GM12878 (cell line): Measurements from ENCODE around the gene NOP56. TPM values are rescaled to one million over a fixed set of nuclear protein-coding genes. Genes with fewer than 3 reads are reported as not detected.

Experiments used
- ATF7 ChIP-seq: fragments of 450-650 bp; IDR thresholded peaks from 2 replicates; pipeline ENCODE4 v1.6.1; 2016; ENCODE audit warnings: low read depth, mild to moderate bottlenecking
- CHD4 ChIP-seq: fragments of 200-600 bp; sonication (generic); IDR thresholded peaks from 2 replicates; pipeline ENCODE4 v1.6.1; 2016; ENCODE audit warnings: mild to moderate bottlenecking
- IKZF2 ChIP-seq, 2 experiments: fragments of 450-650 bp; IDR thresholded peaks; 2 replicates each; pipeline ENCODE4 v1.6.1; 2017; ENCODE audit warnings: mild to moderate bottlenecking in 2 of 2, moderate library complexity in 2 of 2
- JUND ChIP-seq: IDR thresholded peaks from 2 replicates; pipeline ENCODE4 v1.6.1; 2012; ENCODE audit warnings: low read depth, mild to moderate bottlenecking, low read length, improper control_type of control experiment, moderate library complexity
- KLF5 ChIP-seq: fragments of 450-650 bp; IDR thresholded peaks from 2 replicates; pipeline ENCODE4 v1.6.1; 2014; ENCODE audit warnings: mild to moderate bottlenecking; ENCODE audit not compliant: partially characterized antibody
- MTA3 ChIP-seq: IDR thresholded peaks from 2 replicates; pipeline ENCODE4 v1.6.1; 2012; ENCODE audit warnings: low read length, inconsistent platforms, borderline replicate concordance
- NRF1 ChIP-seq: conservative IDR thresholded peaks from 2 replicates; pipeline ENCODE4 v1.6.1; 2011; ENCODE audit warnings: mild to moderate bottlenecking, low read depth, low read length, improper control_type of control experiment
- SREBF1 ChIP-seq: IDR thresholded peaks from 2 replicates; pipeline ENCODE4 v1.6.1; 2012; ENCODE audit warnings: mild to moderate bottlenecking, low read length
- STAT3 ChIP-seq: IDR thresholded peaks from 2 replicates; pipeline ENCODE4 v1.6.1; 2011; ENCODE audit warnings: low read depth, low read length, improper control_type of control experiment
- TBL1XR1 ChIP-seq: IDR thresholded peaks from 2 replicates; pipeline ENCODE4 v1.6.1; 2012; ENCODE audit warnings: low read depth, low read length, improper control_type of control experiment
- ZNF217 ChIP-seq: fragments of 450-650 bp; IDR thresholded peaks from 2 replicates; pipeline ENCODE4 v1.6.1; 2017; ENCODE audit warnings: antibody characterized with exemption, mild to moderate bottlenecking
- polyA plus RNA-seq, 11 experiments: library from polyadenylated mRNA; depleted of rRNA in 4 of 11; unstranded in 6 of 11; stranded (reverse) in 5 of 11; fragments of >200 nt; fragmentation: Nextera tagmentation in 4 of 11; fragmentation: Illumina TruSeq in 1 of 11; extraction: Ambion mirVana in 4 of 11; extraction: Trizol in 1 of 11; gene quantifications; 1 replicate in 1 of 11; 2 replicates in 10 of 11; pipeline versions ENCODE4 v1.2.1 to v1.2.3, GENCODE V29; 2011 to 2016; ENCODE audit warnings: inconsistent platforms in 2 of 11, missing spikeins in 2 of 11, low read depth in 1 of 11
- total RNA-seq, 4 experiments: library from RNA; depleted of rRNA in 3 of 4; stranded (reverse); fragments of >200 nt in 3 of 4; fragmentation: Illumina TruSeq in 1 of 4; extraction: Trizol in 1 of 4; gene quantifications; 2 replicates each; pipeline versions ENCODE4 v1.2.1 to v1.2.3, GENCODE V29; 2013 to 2021
- TF ChIP-seq, protein P1 (sequence below): IDR thresholded peaks from 2 replicates; pipeline ENCODE4 v1.6.1; 2012; ENCODE audit warnings: improper control_type of control experiment, low read depth, low read length; ENCODE audit not compliant: insufficient replicate concordance
- TF ChIP-seq, protein P2 (sequence below): fragments of 450-650 bp; IDR thresholded peaks from 2 replicates; pipeline ENCODE4 v1.6.1; 2017; ENCODE audit warnings: mild to moderate bottlenecking
- TF ChIP-seq, protein P3 (sequence below): fragments of 450-650 bp; IDR thresholded peaks from 2 replicates; pipeline ENCODE4 v1.6.1; 2016; ENCODE audit warnings: mild to moderate bottlenecking, moderate library complexity, borderline replicate concordance
- TF ChIP-seq, protein P4 (sequence below): fragments of 150-350 bp; IDR thresholded peaks from 2 replicates; pipeline ENCODE4 v1.6.1; 2014; ENCODE audit warnings: mild to moderate bottlenecking, low read depth, low read length

Gene NOP56
- total and polyA plus RNA-seq, 10 of the 15 experiments (the other 5 are each of a cell fraction or from before 2014, with no cell fraction given) = 254 to 550 (median 464) TPM

DNA sequence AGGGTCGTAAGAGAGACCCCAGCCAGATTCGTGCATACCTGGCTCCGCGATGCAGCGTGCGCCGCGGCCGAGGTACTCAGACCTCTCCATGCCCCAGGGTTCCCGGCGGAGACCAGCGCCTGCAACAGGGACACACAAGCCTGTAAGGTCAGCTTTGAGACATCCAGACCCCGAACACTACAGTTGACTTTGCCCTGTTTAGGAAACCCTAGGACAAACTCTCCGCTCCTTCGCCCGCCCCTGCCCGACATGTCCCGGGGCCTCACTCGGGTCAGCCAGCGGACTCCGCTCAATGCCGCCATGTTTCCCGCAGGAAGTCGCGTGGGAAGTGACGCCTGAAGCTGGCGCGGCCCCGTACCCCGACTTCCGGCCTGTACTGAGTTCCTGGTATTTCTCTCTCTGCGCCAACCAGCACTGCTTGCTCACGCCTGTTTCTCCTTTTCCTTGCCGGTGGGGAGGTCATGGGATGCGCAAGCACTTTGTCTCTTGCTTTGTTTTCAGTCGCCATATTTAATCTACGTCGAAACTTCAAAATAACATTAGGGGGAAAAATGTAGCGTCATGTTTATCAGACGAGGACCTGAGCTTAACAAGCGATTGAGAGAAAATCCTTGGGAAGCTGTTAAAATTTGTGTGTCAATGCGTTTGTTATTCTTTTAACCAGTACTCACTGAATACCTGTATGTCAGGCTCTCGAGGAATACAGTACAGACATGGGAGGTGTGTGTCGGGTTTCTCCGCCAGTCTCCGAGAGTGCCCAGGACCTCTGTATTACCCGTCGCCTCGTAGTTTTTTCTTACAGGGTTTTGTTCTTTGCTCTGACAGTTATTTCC lies 11.7 kb downstream of the NOP56 start, which contains the start of gene IDH3B (continued):
- TF ChIP-seq, protein P1, sequence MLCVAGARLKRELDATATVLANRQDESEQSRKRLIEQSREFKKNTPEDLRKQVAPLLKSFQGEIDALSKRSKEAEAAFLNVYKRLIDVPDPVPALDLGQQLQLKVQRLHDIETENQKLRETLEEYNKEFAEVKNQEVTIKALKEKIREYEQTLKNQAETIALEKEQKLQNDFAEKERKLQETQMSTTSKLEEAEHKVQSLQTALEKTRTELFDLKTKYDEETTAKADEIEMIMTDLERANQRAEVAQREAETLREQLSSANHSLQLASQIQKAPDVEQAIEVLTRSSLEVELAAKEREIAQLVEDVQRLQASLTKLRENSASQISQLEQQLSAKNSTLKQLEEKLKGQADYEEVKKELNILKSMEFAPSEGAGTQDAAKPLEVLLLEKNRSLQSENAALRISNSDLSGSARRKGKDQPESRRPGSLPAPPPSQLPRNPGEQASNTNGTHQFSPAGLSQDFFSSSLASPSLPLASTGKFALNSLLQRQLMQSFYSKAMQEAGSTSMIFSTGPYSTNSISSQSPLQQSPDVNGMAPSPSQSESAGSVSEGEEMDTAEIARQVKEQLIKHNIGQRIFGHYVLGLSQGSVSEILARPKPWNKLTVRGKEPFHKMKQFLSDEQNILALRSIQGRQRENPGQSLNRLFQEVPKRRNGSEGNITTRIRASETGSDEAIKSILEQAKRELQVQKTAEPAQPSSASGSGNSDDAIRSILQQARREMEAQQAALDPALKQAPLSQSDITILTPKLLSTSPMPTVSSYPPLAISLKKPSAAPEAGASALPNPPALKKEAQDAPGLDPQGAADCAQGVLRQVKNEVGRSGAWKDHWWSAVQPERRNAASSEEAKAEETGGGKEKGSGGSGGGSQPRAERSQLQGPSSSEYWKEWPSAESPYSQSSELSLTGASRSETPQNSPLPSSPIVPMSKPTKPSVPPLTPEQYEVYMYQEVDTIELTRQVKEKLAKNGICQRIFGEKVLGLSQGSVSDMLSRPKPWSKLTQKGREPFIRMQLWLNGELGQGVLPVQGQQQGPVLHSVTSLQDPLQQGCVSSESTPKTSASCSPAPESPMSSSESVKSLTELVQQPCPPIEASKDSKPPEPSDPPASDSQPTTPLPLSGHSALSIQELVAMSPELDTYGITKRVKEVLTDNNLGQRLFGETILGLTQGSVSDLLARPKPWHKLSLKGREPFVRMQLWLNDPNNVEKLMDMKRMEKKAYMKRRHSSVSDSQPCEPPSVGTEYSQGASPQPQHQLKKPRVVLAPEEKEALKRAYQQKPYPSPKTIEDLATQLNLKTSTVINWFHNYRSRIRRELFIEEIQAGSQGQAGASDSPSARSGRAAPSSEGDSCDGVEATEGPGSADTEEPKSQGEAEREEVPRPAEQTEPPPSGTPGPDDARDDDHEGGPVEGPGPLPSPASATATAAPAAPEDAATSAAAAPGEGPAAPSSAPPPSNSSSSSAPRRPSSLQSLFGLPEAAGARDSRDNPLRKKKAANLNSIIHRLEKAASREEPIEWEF = no peak
- TF ChIP-seq, protein P2, sequence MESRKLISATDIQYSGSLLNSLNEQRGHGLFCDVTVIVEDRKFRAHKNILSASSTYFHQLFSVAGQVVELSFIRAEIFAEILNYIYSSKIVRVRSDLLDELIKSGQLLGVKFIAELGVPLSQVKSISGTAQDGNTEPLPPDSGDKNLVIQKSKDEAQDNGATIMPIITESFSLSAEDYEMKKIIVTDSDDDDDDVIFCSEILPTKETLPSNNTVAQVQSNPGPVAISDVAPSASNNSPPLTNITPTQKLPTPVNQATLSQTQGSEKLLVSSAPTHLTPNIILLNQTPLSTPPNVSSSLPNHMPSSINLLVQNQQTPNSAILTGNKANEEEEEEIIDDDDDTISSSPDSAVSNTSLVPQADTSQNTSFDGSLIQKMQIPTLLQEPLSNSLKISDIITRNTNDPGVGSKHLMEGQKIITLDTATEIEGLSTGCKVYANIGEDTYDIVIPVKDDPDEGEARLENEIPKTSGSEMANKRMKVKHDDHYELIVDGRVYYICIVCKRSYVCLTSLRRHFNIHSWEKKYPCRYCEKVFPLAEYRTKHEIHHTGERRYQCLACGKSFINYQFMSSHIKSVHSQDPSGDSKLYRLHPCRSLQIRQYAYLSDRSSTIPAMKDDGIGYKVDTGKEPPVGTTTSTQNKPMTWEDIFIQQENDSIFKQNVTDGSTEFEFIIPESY = no peak
- TF ChIP-seq NRF1 (no peak), KLF5 (no peak), ZNF217 (no peak), ATF7 (peak; percentile 27; the same call in 1 of the 2 replicates), CHD4 (no peak), STAT3 (no peak), MTA3 (no peak; the same call in 1 of the 2 replicates), JUND (no peak), TBL1XR1 (no peak), IKZF2 (IDR thresholded peaks at IDR 0.05) (no peak), SREBF1 (no peak)
- TF ChIP-seq, protein P3, sequence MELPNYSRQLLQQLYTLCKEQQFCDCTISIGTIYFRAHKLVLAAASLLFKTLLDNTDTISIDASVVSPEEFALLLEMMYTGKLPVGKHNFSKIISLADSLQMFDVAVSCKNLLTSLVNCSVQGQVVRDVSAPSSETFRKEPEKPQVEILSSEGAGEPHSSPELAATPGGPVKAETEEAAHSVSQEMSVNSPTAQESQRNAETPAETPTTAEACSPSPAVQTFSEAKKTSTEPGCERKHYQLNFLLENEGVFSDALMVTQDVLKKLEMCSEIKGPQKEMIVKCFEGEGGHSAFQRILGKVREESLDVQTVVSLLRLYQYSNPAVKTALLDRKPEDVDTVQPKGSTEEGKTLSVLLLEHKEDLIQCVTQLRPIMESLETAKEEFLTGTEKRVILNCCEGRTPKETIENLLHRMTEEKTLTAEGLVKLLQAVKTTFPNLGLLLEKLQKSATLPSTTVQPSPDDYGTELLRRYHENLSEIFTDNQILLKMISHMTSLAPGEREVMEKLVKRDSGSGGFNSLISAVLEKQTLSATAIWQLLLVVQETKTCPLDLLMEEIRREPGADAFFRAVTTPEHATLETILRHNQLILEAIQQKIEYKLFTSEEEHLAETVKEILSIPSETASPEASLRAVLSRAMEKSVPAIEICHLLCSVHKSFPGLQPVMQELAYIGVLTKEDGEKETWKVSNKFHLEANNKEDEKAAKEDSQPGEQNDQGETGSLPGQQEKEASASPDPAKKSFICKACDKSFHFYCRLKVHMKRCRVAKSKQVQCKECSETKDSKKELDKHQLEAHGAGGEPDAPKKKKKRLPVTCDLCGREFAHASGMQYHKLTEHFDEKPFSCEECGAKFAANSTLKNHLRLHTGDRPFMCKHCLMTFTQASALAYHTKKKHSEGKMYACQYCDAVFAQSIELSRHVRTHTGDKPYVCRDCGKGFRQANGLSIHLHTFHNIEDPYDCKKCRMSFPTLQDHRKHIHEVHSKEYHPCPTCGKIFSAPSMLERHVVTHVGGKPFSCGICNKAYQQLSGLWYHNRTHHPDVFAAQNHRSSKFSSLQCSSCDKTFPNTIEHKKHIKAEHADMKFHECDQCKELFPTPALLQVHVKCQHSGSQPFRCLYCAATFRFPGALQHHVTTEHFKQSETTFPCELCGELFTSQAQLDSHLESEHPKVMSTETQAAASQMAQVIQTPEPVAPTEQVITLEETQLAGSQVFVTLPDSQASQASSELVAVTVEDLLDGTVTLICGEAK = peak; percentile 98
- TF ChIP-seq, protein P4, sequence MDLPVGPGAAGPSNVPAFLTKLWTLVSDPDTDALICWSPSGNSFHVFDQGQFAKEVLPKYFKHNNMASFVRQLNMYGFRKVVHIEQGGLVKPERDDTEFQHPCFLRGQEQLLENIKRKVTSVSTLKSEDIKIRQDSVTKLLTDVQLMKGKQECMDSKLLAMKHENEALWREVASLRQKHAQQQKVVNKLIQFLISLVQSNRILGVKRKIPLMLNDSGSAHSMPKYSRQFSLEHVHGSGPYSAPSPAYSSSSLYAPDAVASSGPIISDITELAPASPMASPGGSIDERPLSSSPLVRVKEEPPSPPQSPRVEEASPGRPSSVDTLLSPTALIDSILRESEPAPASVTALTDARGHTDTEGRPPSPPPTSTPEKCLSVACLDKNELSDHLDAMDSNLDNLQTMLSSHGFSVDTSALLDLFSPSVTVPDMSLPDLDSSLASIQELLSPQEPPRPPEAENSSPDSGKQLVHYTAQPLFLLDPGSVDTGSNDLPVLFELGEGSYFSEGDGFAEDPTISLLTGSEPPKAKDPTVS = no peak
